Gastrocnemius medialis (tissue), 4 donors: ENCODE results near the gene KAZN. TPM values are rescaled to one million over a fixed set of nuclear protein-coding genes. Genes with fewer than 3 reads are reported as not detected.
A peak's percentile ranks its signal among the peaks of the same experiment; 100 is the strongest.

Experiments
- ATAC-seq, 2 donors: fragments of 150-250 bp; one replicate each; pipeline ENCODE4 v1.9.1; 2016
- DNase-seq, 2 donors: peaks; one replicate each; pipeline ENCODE4 v3.0.0-alpha.2; 2019
- H3K27ac ChIP-seq, 4 donors: fragments of 200-600 bp; sonication (generic); 1 replicate in 1 of 4; 2 replicates in 3 of 4; pipeline ENCODE4 v1.5.1; 2016 to 2018; ENCODE audit warnings: mild to moderate bottlenecking in 2 of 4, moderate library complexity in 1 of 4
- H3K27me3 ChIP-seq, 3 donors: fragments of 200-600 bp; sonication (generic) in 2 of 3; 1 replicate in 1 of 3; 2 replicates in 2 of 3; pipeline versions ENCODE4 v1.5.1 to v1.6.0; 2016 to 2019; ENCODE audit warnings: mild to moderate bottlenecking in 1 of 3, moderate library complexity in 1 of 3
- H3K36me3 ChIP-seq, 2 donors: fragments of 200-600 bp; sonication (generic) in 1 of 2; one replicate each; pipeline ENCODE4 v1.5.1; 2017 to 2018
- H3K4me1 ChIP-seq, 2 donors: fragments of 200-600 bp; sonication (generic) in 1 of 2; one replicate each; pipeline ENCODE4 v1.5.1; 2016 to 2017; ENCODE audit warnings: mild to moderate bottlenecking in 2 of 2
- H3K4me3 ChIP-seq, 4 donors: fragments of 200-600 bp; sonication (generic) in 3 of 4; 1 replicate in 1 of 4; 2 replicates in 3 of 4; pipeline ENCODE4 v1.5.1; 2016 to 2019; ENCODE audit warnings: mild to moderate bottlenecking in 2 of 4
- H3K9me3 ChIP-seq, 3 donors: fragments of 200-600 bp; sonication (generic) in 2 of 3; 1 replicate in 1 of 3; 2 replicates in 2 of 3; pipeline ENCODE4 v1.5.1; 2016 to 2019
- POLR2A ChIP-seq, 2 donors: fragments of 450-650 bp; IDR thresholded peaks; one replicate each; pipeline ENCODE4 v1.6.1; 2017; ENCODE audit warnings: antibody characterized with exemption in 2 of 2, mild to moderate bottlenecking in 2 of 2, moderate library complexity in 2 of 2
- in situ Hi-C, 4 donors: fragments of 200-750 bp; cut with MboI; loops; one replicate each; pipeline versions ENCODE4 v1.15.0 to v1.8.0; 2017; ENCODE audit warnings: low sequenced_read_pairs in 4 of 4
- intact Hi-C: fragments of 100-400 bp; cut with DNase I; formaldehyde crosslinking; loops from one replicate; pipeline ENCODE4 v1.15.1; 2023; ENCODE audit warnings: low total_unique reads
- total RNA-seq, 4 donors: library from RNA; depleted of rRNA; stranded (reverse); fragments of >200 nt; gene quantifications; one replicate each; pipeline versions ENCODE4 v1.1.0 to v1.2.3, GENCODE V29; 2016
- TF ChIP-seq, protein P1 (sequence below), 5 experiments: fragments of 450-650 bp in 3 of 5; fragments of 200-600 bp in 2 of 5; sonication (generic) in 2 of 5; IDR thresholded peaks in 4 of 5; conservative IDR thresholded peaks in 1 of 5; 1 replicate in 4 of 5; 2 replicates in 1 of 5; pipeline ENCODE4 v1.5.1; 2016 to 2019; ENCODE audit warnings: antibody characterized with exemption in 5 of 5, mild to moderate bottlenecking in 3 of 5, moderate library complexity in 3 of 5

Gene KAZN
- total RNA-seq, 4 donors from 2014 or later, result 0.05 to 2.2 (median 1.00) TPM

DNA sequence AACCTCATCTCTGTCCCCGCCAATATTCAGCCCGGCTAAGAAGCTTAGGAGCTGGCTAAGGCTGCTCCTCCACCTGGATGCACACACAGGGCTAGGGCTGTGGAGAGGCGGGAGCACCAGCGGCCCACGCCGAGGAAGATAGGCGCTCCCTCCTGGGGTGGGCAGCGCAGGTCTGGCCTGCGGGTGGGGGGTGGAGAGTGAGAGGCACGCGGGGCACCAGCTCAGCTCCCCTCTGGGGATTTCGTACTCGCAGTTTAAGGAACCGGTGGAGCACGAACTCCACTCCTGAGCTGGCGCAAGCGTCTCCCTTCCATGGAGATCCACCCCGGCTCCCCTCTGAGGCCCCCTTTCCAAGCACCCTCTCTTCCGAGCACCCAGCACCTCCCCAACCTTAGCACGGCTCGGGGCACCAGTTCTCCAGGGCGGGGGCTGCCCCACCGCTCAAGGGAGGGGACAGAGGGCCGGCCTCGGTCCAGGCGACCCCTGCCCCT, 433 bp upstream of the KAZN start:
- ATAC-seq (no peak), DNase-seq (no peak)
- H3K4me1 ChIP-seq, result no peaks in the 10 kb centered on the region
- TF ChIP-seq POLR2A (IDR thresholded peaks at IDR 0.05), result no peak
- TF ChIP-seq, protein P1, sequence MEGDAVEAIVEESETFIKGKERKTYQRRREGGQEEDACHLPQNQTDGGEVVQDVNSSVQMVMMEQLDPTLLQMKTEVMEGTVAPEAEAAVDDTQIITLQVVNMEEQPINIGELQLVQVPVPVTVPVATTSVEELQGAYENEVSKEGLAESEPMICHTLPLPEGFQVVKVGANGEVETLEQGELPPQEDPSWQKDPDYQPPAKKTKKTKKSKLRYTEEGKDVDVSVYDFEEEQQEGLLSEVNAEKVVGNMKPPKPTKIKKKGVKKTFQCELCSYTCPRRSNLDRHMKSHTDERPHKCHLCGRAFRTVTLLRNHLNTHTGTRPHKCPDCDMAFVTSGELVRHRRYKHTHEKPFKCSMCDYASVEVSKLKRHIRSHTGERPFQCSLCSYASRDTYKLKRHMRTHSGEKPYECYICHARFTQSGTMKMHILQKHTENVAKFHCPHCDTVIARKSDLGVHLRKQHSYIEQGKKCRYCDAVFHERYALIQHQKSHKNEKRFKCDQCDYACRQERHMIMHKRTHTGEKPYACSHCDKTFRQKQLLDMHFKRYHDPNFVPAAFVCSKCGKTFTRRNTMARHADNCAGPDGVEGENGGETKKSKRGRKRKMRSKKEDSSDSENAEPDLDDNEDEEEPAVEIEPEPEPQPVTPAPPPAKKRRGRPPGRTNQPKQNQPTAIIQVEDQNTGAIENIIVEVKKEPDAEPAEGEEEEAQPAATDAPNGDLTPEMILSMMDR (IDR thresholded peaks at IDR 0.05 in 4 of 5, conservative IDR thresholded peaks at IDR 0.05 in 1 of 5), result no peak
- intact Hi-C loops (no loop called here), in situ Hi-C loops (no loop called here)
- no peak overlapping the region for H3K27ac ChIP-seq
- no peaks in the 10 kb centered on the region for H3K36me3 ChIP-seq
- peak overlapping the region in 3 of 4 donors; percentile 26 to 36 (median 28) for H3K4me3 ChIP-seq
- peaks cover 23 to 43% (median 41%) of the 10 kb centered on the region in 3 donors for H3K27me3 ChIP-seq
- no peaks in the 10 kb centered on the region for H3K9me3 ChIP-seq

DNA sequence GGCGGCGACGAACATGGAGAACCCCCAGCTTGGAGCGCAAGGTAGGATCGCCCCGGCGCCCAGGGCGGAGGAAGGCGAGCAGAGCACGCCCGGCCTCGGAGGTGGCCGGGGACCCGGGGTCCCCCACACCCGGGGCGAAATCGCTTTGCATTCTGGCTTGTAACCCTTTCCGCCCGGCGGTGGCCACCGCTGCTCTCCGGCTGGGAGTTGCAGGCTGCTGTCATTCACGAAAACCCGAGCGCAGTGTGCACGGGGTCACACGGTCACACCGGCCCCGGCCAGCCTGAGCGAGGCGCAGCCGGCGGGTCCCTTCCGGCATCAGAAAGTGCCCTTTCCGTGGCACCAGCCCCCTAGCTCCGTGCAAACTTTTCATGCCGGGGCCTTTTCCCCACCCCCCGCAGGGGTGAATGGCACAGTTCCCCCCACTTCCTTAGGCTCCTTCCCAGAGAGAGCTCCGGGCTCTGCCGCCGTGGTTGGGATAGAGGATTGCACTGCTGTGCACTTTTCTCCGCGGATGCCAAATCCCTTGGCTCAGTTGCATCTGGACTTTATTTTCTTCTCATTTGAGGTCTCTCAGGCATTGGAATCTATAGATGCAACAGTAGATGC, 802 bp downstream of the KAZN start:
- Histone ChIP-seq H3K36me3 (no peaks in the 10 kb centered on the region), H3K9me3 (no peaks in the 10 kb centered on the region), H3K4me3 (peak overlapping the region in 3 of 4 donors; percentile 6 to 24 (median 20)), H3K27ac (no peak overlapping the region), H3K27me3 (peaks cover 23 to 46% (median 44%) of the 10 kb centered on the region in 3 donors), H3K4me1 (no peaks in the 10 kb centered on the region)
- in situ Hi-C loops (no loop called here), intact Hi-C loops (no loop called here)
- no peak for TF ChIP-seq POLR2A (IDR thresholded peaks at IDR 0.05)
- TF ChIP-seq, protein P1 (IDR thresholded peaks at IDR 0.05 in 4 of 5, conservative IDR thresholded peaks at IDR 0.05 in 1 of 5), result no peak
- no peak for ATAC-seq
- DNase-seq, result no peak

DNA sequence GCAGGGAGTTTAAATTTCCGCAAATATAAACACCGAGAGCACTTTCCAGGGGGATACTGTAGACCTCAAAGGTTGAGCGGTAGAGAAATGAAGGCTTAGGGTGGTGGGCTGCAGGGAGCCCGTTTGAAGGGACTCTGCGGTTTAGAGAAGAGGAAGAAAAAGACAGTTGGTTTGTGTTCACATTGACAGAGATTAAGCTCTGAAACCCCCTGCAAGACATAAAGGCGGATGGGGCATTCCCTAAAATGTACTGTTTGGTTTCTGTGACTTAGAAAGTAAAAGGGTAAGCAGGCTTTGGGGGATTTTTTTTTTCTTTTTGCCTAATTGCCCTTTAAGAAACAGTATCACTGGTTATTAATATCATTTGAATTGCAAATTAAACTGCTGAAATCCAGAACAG, 1.3 kb downstream of the KAZN start:
- in situ Hi-C loops, result no loop called here
- ATAC-seq (no peak), DNase-seq (no peak)
- intact Hi-C loops, result no loop called here
- Histone ChIP-seq H3K4me3 (no peak overlapping the region), H3K9me3 (no peaks in the 10 kb centered on the region), H3K27ac (no peak overlapping the region), H3K4me1 (no peaks in the 10 kb centered on the region), H3K27me3 (peaks cover 23 to 46% (median 44%) of the 10 kb centered on the region in 3 donors), H3K36me3 (no peaks in the 10 kb centered on the region)
- no peak for TF ChIP-seq POLR2A (IDR thresholded peaks at IDR 0.05)
- TF ChIP-seq, protein P1 (IDR thresholded peaks at IDR 0.05 in 4 of 5, conservative IDR thresholded peaks at IDR 0.05 in 1 of 5), result no peak

DNA sequence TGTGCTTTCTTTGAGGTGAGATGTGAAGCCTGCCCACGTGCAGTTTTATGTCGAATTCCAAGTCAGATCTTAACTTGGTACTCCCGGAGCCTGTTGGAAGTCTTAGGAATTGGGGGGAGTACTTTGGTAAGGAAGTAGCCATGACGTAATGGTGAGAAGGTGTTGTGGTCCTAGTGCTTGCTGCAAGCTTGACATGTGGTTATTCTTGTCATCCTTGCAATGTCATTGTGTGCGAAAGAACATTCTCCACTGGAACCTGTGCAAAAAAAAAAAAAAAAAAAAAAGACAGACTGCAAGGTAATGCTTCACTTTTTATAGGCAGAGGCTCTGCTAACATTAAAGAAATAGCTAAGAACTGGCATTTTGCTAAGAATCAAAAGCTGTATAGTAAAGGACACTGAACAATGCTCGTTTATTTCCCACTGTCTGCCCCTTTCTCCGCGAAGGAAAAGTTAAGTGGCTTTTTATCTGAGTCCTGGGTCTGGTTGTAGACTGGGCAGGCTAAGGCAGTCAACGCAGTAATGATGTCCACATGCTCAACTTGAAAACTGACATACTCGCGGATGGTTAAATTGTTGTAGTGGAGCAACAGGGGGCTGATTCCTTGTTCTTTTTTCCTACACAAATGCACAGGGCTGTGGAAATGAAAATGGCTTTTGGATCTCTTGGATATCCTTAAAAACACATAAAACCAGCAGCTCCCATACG, 2.1 kb downstream of the KAZN start:
- peaks cover 23 to 46% (median 46%) of the 10 kb centered on the region in 3 donors for H3K27me3 ChIP-seq
- no peak overlapping the region for H3K4me3 ChIP-seq
- no peak for ATAC-seq

More for the DNA sequence above, 2.1 kb downstream of the KAZN start:
- intact Hi-C loops, result no loop called here
- no peaks in the 10 kb centered on the region for H3K9me3 ChIP-seq
- in situ Hi-C loops, result no loop called here
- no peaks in the 10 kb centered on the region for H3K36me3 ChIP-seq
- no peak for DNase-seq
- H3K4me1 ChIP-seq, result no peaks in the 10 kb centered on the region
- no peak overlapping the region for H3K27ac ChIP-seq
- TF ChIP-seq POLR2A (IDR thresholded peaks at IDR 0.05), result no peak
- TF ChIP-seq, protein P1 (IDR thresholded peaks at IDR 0.05 in 4 of 5, conservative IDR thresholded peaks at IDR 0.05 in 1 of 5), result no peak
